ENCODE results near the gene GGT6.

The GGT6 gene

DNA sequence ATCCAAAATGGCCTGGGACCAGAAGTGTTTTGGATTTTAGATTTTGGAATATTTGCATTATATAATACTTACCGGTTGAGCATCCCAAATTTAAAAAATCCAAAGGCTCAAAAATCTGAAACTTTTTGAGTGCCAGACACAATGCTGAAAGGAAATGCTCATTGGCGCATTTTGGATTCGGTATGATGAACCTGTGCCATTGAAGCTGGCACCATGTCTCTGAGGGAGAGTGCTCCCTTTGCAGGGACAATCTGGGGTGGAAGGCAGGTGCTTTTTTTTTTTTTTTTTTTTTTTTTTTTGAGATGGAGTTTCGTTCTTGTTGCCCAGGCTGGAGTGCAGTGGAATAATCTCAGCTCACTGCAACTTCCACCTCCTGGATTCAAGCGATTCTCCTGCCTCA lies 41.7 kb upstream of the GGT6 start:
- Histone ChIP-seq H2AFZ (ENCODE audit: low read depth, low read length) (no peak overlapping the region), H3K27me3 (ENCODE audit: low read depth, low read length) (no peaks in the 10 kb centered on the region), H3K4me1 (ENCODE audit: low read length) (no peaks in the 10 kb centered on the region), H3K79me2 (ENCODE audit: low read length) (no peaks in the 10 kb centered on the region), H3K4me3 (ENCODE audit: low read length) (no peak overlapping the region), H3K9me3 (ENCODE audit: insufficient read depth, low read length) (no peaks in the 10 kb centered on the region), H3K27ac (ENCODE audit: low read length) (no peak overlapping the region), H3K36me3 (replicated peaks; ENCODE audit: low read depth, low read length) (no peaks in the 10 kb centered on the region), H4K20me1 (ENCODE audit: insufficient read depth, low read length) (no peaks in the 10 kb centered on the region), H3K4me2 (ENCODE audit: low read length) (no peak overlapping the region), H3K9ac (ENCODE audit: low read length) (no peak overlapping the region)
- TF ChIP-seq EZH2phosphoT487 (IDR thresholded peaks at IDR 0.05; ENCODE audit: low read depth) = no peak
- TF ChIP-seq CTCF (IDR thresholded peaks at IDR 0.05; ENCODE audit: low read depth, low read length) = no peak

DNA sequence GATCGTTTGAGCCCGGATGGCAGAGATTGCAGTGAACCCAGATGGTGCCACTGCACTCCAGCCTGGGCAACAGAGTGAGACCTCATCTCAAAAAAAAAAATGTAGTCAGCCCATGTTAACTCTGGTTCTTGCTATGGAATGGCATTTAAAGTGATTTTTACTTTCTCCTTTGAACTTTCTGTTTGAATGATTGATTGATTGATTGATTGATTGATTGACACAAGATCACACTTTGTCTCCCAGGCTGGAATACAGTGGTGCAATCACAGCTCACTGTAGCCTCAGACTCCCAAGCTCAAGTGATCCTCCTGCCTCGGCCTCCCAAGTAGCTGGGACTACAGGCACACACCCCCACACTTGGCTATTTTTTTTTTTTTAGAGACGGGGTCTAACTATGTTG lies 40.9 kb upstream of the GGT6 start:
- Histone ChIP-seq H3K27ac (ENCODE audit: low read length) (no peak overlapping the region), H3K4me1 (ENCODE audit: low read length) (no peaks in the 10 kb centered on the region), H2AFZ (ENCODE audit: low read depth, low read length) (no peak overlapping the region), H3K27me3 (ENCODE audit: low read depth, low read length) (no peaks in the 10 kb centered on the region), H3K9me3 (ENCODE audit: insufficient read depth, low read length) (no peaks in the 10 kb centered on the region), H3K9ac (ENCODE audit: low read length) (no peak overlapping the region), H3K4me2 (ENCODE audit: low read length) (no peak overlapping the region), H3K4me3 (ENCODE audit: low read length) (no peak overlapping the region), H3K79me2 (ENCODE audit: low read length) (no peaks in the 10 kb centered on the region), H3K36me3 (replicated peaks; ENCODE audit: low read depth, low read length) (no peaks in the 10 kb centered on the region), H4K20me1 (ENCODE audit: insufficient read depth, low read length) (no peaks in the 10 kb centered on the region)
- TF ChIP-seq CTCF (IDR thresholded peaks at IDR 0.05; ENCODE audit: low read depth, low read length) (no peak), EZH2phosphoT487 (IDR thresholded peaks at IDR 0.05; ENCODE audit: low read depth) (no peak)

DNA sequence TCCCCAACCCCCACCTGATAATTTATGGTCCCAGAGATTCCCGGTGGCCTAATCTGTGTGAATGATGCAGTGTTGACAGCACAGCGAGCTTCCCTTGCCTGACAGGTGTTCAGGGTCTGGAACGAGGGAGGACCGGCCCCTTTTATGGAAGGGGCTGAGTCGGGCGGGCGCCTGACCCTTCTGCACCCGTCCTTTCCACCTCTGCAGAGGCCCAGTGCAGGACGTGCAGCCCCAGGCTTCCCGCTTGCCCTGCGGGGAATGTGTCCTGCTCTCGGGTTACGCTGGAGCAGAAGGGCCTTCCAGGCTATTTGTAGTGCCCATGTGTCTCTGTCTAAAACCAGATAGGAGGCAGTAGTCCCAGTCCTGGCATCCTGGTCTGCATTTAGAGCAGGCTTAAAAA lies 40.2 kb upstream of the GGT6 start:
- Histone ChIP-seq H4K20me1 (ENCODE audit: insufficient read depth, low read length) (no peaks in the 10 kb centered on the region), H3K4me1 (ENCODE audit: low read length) (no peaks in the 10 kb centered on the region), H3K27ac (ENCODE audit: low read length) (no peak overlapping the region), H3K4me3 (ENCODE audit: low read length) (no peak overlapping the region), H3K9me3 (ENCODE audit: insufficient read depth, low read length) (no peaks in the 10 kb centered on the region), H3K4me2 (ENCODE audit: low read length) (no peak overlapping the region), H3K79me2 (ENCODE audit: low read length) (no peaks in the 10 kb centered on the region), H3K27me3 (ENCODE audit: low read depth, low read length) (no peaks in the 10 kb centered on the region), H2AFZ (ENCODE audit: low read depth, low read length) (no peak overlapping the region), H3K36me3 (replicated peaks; ENCODE audit: low read depth, low read length) (no peaks in the 10 kb centered on the region), H3K9ac (ENCODE audit: low read length) (no peak overlapping the region)
- TF ChIP-seq EZH2phosphoT487 (IDR thresholded peaks at IDR 0.05; ENCODE audit: low read depth) (no peak), CTCF (IDR thresholded peaks at IDR 0.05; ENCODE audit: low read depth, low read length) (no peak)

- no peaks in the 10 kb centered on the region for H3K36me3 ChIP-seq (replicated peaks; ENCODE audit: low read depth, low read length)
- no peak overlapping the region for H3K4me2 ChIP-seq (ENCODE audit: low read length)
- H4K20me1 ChIP-seq (ENCODE audit: insufficient read depth, low read length) = no peaks in the 10 kb centered on the region
- H3K27ac ChIP-seq (ENCODE audit: low read length) = no peak overlapping the region
- H3K4me1 ChIP-seq (ENCODE audit: low read length) = no peaks in the 10 kb centered on the region
- no peaks in the 10 kb centered on the region for H3K27me3 ChIP-seq (ENCODE audit: low read depth, low read length)
- no peaks in the 10 kb centered on the region for H3K79me2 ChIP-seq (ENCODE audit: low read length)
- no peaks in the 10 kb centered on the region for H3K9me3 ChIP-seq (ENCODE audit: insufficient read depth, low read length)
- H3K4me3 ChIP-seq (ENCODE audit: low read length) = no peak overlapping the region
- no peak overlapping the region for H2AFZ ChIP-seq (ENCODE audit: low read depth, low read length)
- no peak overlapping the region for H3K9ac ChIP-seq (ENCODE audit: low read length)
- no peak for TF ChIP-seq EZH2phosphoT487 (IDR thresholded peaks at IDR 0.05; ENCODE audit: low read depth)
- no peak for TF ChIP-seq CTCF (IDR thresholded peaks at IDR 0.05; ENCODE audit: low read depth, low read length)
These were observed 39.3 kb upstream of the GGT6 start for GRCh38 chr17:4599505-4600281.

Measured in OCI-LY3 (cell line).